ENCODE results near the gene KARS1. TPM values are rescaled to one million over a fixed set of nuclear protein-coding genes. Genes with fewer than 3 reads are reported as not detected.

Gene KARS1
- total RNA-seq, 4 donors from 2014 or later = 85.7 to 130 (median 123) TPM

DNA sequence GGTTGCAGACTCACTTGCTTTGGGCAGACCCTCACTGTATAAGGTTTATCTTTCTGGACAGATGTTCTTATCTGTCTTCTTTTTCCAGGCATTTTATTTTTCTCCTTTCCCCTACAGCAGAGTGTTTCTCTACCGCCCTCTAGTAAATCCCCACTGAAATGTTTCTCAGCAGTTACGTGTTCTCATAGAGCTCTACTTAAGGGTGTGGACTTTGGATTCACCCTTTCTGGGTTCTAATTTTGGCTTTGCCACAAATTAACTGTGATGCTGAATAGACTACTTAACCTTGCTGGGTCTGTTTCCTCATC is 26.3 kb downstream of the KARS1 start:
- Histone ChIP-seq H3K36me3 (peaks cover 6 to 53% (median 25%) of the 10 kb centered on the region in 3 donors), H3K9me3 (no peaks in the 10 kb centered on the region), H3K27ac (peak overlapping the region in 1 of 4 donors; percentile 99), H3K27me3 (no peaks in the 10 kb centered on the region), H3K4me1 (peaks cover 7 to 32% (median 15%) of the 10 kb centered on the region in 3 donors), H3K4me3 (no peak overlapping the region)
- no peak for DNase-seq
- 3 to 24% methylated on average over 2 of the region's 2 CpGs for WGBS, 2 donors
- intact Hi-C loops (cut with DNase I) = no loop called here
- TF ChIP-seq POLR2A (IDR thresholded peaks at IDR 0.05) = no peak
- TF ChIP-seq, protein P1, sequence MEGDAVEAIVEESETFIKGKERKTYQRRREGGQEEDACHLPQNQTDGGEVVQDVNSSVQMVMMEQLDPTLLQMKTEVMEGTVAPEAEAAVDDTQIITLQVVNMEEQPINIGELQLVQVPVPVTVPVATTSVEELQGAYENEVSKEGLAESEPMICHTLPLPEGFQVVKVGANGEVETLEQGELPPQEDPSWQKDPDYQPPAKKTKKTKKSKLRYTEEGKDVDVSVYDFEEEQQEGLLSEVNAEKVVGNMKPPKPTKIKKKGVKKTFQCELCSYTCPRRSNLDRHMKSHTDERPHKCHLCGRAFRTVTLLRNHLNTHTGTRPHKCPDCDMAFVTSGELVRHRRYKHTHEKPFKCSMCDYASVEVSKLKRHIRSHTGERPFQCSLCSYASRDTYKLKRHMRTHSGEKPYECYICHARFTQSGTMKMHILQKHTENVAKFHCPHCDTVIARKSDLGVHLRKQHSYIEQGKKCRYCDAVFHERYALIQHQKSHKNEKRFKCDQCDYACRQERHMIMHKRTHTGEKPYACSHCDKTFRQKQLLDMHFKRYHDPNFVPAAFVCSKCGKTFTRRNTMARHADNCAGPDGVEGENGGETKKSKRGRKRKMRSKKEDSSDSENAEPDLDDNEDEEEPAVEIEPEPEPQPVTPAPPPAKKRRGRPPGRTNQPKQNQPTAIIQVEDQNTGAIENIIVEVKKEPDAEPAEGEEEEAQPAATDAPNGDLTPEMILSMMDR (IDR thresholded peaks at IDR 0.05) = peak in 2 of 6 experiments; percentile 22 to 25

DNA sequence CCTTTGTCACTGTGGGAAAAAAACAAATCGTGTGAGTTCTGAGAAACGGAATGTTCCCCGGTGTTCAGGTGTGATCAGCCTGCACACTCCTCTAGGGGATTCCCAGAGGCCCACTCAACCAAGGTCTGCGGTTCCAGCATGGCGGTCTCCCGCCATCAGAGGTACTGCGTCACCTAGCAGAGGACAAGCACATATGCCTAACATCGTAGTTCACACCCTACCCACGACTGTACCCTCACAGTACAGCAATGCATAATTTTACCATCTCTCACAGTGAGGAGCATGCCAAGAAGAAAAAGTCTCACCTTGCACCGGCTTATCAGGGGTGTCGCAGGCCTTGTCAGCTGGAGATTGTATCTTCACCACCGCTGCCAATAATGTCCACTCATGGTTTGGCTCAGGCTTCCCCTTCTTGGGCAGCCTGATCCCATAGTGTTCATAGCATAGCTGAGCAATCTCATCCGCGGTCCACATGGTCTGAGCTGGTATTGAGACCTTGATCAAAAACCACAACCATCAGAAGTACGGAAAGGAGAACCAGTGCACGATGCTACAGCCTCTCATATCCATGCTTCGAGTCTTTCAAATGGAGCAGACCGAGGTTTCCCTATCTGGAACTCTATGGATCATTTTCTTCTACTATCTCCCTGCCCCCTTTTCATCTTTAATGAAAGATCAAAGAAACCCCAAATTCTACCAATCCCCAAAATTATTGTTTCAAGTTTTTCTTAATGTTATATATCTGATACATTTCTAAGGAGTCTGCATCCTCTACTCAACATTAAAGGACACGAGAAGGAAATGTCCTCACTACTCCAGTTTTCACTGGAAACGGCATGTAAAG is 26.9 kb downstream of the KARS1 start:
- H3K27me3 ChIP-seq = no peaks in the 10 kb centered on the region
- peaks cover 7 to 32% (median 15%) of the 10 kb centered on the region in 3 donors for H3K4me1 ChIP-seq
- 83 to 90% methylated on average over 18 to 19 of the region's 20 CpGs for WGBS, 2 donors
- H3K9me3 ChIP-seq = no peaks in the 10 kb centered on the region
- no peak overlapping the region for H3K4me3 ChIP-seq
- intact Hi-C loops (cut with DNase I) = no loop called here
- TF ChIP-seq, protein P1 (IDR thresholded peaks at IDR 0.05) = no peak
- no peak for TF ChIP-seq POLR2A (IDR thresholded peaks at IDR 0.05)
- H3K27ac ChIP-seq = peak overlapping the region in 1 of 4 donors; percentile 99
- H3K36me3 ChIP-seq = peaks cover 6 to 53% (median 23%) of the 10 kb centered on the region in 3 donors
- no peak for DNase-seq

GRCh38 chr16:75618780-75619179 is 28.7 kb downstream of the KARS1 start:
- no peak overlapping the region for H3K4me3 ChIP-seq
- no peak for DNase-seq
- no peaks in the 10 kb centered on the region for H3K27me3 ChIP-seq
- H3K9me3 ChIP-seq = no peaks in the 10 kb centered on the region
- no peak overlapping the region for H3K27ac ChIP-seq
- peaks cover 7 to 31% (median 15%) of the 10 kb centered on the region in 3 donors for H3K4me1 ChIP-seq
- intact Hi-C loops (cut with DNase I) = no loop called here
- WGBS, 2 donors = 80 to 97% methylated on average over 2 of the region's 2 CpGs
- H3K36me3 ChIP-seq = peaks cover 6 to 66% (median 25%) of the 10 kb centered on the region in 3 donors
- TF ChIP-seq, protein P1 (IDR thresholded peaks at IDR 0.05) = no peak
- no peak for TF ChIP-seq POLR2A (IDR thresholded peaks at IDR 0.05)

- Histone ChIP-seq H3K4me3 (no peak overlapping the region), H3K36me3 (peaks cover 6 to 83% (median 29%) of the 10 kb centered on the region in 3 donors), H3K4me1 (peaks cover 4 to 20% (median 8%) of the 10 kb centered on the region in 3 donors), H3K9me3 (no peaks in the 10 kb centered on the region), H3K27ac (peak overlapping the region in 1 of 4 donors; percentile 25), H3K27me3 (no peaks in the 10 kb centered on the region)
- WGBS, 2 donors = 79 to 96% methylated on average over 3 of the region's 3 CpGs
- TF ChIP-seq POLR2A (IDR thresholded peaks at IDR 0.05) = no peak
- TF ChIP-seq, protein P1 (IDR thresholded peaks at IDR 0.05) = no peak
- intact Hi-C loops (cut with DNase I) = no loop called here
- no peak for DNase-seq
These were observed 30.3 kb downstream of the KARS1 start for GRCh38 chr16:75617121-75617520.

DNA sequence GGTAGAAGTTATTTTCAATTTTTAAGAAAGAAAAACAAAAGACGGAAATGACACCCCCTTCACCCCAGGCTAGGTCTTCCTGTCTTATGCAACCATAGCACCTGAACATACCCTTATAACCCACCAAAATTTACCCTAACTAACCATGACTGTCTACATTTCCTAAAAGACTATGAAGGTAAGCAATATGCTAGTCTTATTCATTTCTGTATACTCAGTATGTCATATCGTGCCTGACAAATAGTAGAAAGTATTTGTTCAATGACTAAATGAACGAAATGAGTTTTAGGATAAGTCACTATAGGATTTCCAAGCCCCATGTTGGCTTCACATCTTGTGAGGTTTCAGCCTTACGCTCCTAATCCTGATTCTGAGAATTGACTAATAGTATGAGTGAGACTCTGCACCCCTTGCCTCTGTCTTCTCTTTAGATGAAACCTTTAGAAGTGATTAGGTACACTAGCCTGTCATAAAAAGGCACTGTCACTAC is 30.9 kb downstream of the KARS1 start:
- intact Hi-C loops (cut with DNase I) = no loop called here
- Histone ChIP-seq H3K9me3 (no peaks in the 10 kb centered on the region), H3K27me3 (no peaks in the 10 kb centered on the region), H3K4me3 (no peak overlapping the region), H3K27ac (peak overlapping the region in 1 of 4 donors; percentile 25), H3K36me3 (peaks cover 6 to 88% (median 33%) of the 10 kb centered on the region in 3 donors), H3K4me1 (peaks cover 0 to 14% (median 3%) of the 10 kb centered on the region in 3 donors)
- WGBS, 2 donors = 75 to 86% methylated on average over 4 of the region's 4 CpGs
- TF ChIP-seq, protein P1 (IDR thresholded peaks at IDR 0.05) = no peak
- TF ChIP-seq POLR2A (IDR thresholded peaks at IDR 0.05) = no peak
- no peak for DNase-seq
